Measurements from ENCODE around the gene TNFAIP6. TPM values are rescaled to one million over a fixed set of nuclear protein-coding genes. Genes with fewer than 3 reads are reported as not detected.
"Not testable (repeated sequence)": the region's sequence is repeated elsewhere in the genome, so short reads cannot be mapped to it uniquely, and the experiment has no call there.

The TNFAIP6 gene
- total RNA-seq, 8 experiments from 2014 or later: 7.0 to 56.3 (median 31.3) TPM; not detected in 4

DNA sequence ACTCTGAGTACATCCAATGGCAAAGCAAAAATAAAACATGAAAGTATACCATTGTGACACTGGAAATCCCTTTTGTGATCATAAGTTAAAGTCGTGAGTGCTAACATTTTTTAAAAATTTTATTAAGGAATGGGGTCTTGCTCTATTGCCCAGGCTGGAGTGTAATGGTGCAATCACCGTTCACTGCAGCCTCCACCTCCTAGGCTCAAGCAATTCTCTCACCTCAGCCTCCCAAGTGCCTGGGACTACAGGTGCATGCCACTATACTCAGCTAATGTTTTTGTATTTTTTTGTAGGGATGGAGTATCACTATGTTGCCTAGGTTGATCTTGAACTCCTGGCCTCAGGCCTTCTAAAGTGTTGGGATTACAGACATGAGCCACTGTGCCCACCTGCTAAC, 14.3 kb upstream of the TNFAIP6 start:
- H3K4me1 ChIP-seq (replicated peaks in 1 of 2): peaks cover 3 to 4% of the 10 kb centered on the region in 2 donors
- 38 to 100% (median 83%) methylated on average over 1 to 2 of the region's 2 CpGs; no CpG with 5 or more reads in 1 of the 10 experiments for WGBS, 10 experiments
- no peak overlapping the region for H3K27ac ChIP-seq
- no peak for ATAC-seq (replicated peaks in 6 of 8)
- in situ Hi-C loops (cut with MboI; ENCODE audit: low pct_unique_long_range_greater_than_20kb in 2 of 9, low sequenced_read_pairs in 9 of 9, unreplicated experiment in 9 of 9): no loop called here
- H3K4me3 ChIP-seq: no peak overlapping the region

DNA sequence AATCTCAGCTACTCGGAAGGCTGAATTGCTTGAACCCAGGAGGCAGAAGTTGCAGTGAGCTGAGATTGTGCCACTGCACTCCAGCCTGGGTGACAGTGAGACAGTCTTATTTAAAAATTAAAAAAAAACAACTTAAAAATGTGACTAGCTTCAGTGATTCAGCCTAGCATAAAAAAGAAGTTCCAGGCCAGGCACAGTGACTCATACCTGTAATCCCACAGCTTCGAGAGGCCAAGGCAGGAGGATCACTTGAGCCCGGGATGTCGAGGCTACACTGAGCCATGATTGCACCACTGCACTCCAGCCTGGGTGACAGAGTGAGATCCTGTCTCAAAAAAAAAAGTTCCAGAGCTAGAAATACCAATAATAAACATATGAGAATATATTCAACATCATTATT, 13.2 kb upstream of the TNFAIP6 start:
- H3K4me1 ChIP-seq (replicated peaks in 1 of 2); ATAC-seq (replicated peaks in 6 of 8); in situ Hi-C loops (cut with MboI; ENCODE audit: low pct_unique_long_range_greater_than_20kb in 2 of 9, low sequenced_read_pairs in 9 of 9, unreplicated experiment in 9 of 9); H3K27ac ChIP-seq; H3K4me3 ChIP-seq: not testable (repeated sequence)
- 70 to 100% (median 93%) methylated on average over 1 to 4 of the region's 4 CpGs; no CpG with 5 or more reads in 2 of the 10 experiments for WGBS, 10 experiments

- no peak for ATAC-seq (replicated peaks in 6 of 8)
- no peak overlapping the region for H3K27ac ChIP-seq
- no peaks in the 10 kb centered on the region for H3K4me1 ChIP-seq (replicated peaks in 1 of 2)
- in situ Hi-C loops (cut with MboI; ENCODE audit: low pct_unique_long_range_greater_than_20kb in 2 of 9, low sequenced_read_pairs in 9 of 9, unreplicated experiment in 9 of 9): no loop called here
- H3K4me3 ChIP-seq: no peak overlapping the region
- 67 to 100% (median 86%) methylated on average over 1 to 2 of the region's 2 CpGs for WGBS, 10 experiments
Measured at GRCh38 chr2:151344906-151345305, 12.5 kb upstream of the TNFAIP6 start.

DNA sequence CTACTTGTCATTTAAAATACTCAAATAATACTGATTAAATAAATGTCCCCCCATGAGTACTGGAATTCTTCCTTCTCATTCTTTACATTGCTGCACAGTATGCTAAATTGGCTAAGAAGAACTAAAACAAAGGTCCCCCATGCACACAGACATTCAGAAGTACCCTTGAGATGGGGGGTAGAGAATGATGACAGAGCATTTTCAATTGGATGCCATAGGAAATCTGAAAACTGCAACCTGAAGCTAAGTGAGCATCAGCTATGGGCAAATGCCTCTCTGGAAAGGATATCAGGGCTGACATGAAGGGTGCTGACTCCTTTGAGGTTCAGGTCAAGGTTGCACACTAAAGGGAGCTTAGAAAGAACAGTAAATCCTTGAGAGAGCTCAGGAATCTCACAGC, 10.1 kb upstream of the TNFAIP6 start:
- no peak overlapping the region for H3K4me3 ChIP-seq
- no peak for ATAC-seq (replicated peaks in 6 of 8)
- in situ Hi-C loops (cut with MboI; ENCODE audit: low pct_unique_long_range_greater_than_20kb in 2 of 9, low sequenced_read_pairs in 9 of 9, unreplicated experiment in 9 of 9): no loop called here
- no peak overlapping the region for H3K27ac ChIP-seq
- no peaks in the 10 kb centered on the region for H3K4me1 ChIP-seq (replicated peaks in 1 of 2)

GRCh38 chr2:151347906-151348305, 9.5 kb upstream of the TNFAIP6 start:
- Histone ChIP-seq H3K4me3 (no peak overlapping the region), H3K4me1 (replicated peaks in 1 of 2) (no peaks in the 10 kb centered on the region), H3K27ac (no peak overlapping the region)
- no peak for ATAC-seq (replicated peaks in 6 of 8)
- in situ Hi-C loops (cut with MboI; ENCODE audit: low pct_unique_long_range_greater_than_20kb in 2 of 9, low sequenced_read_pairs in 9 of 9, unreplicated experiment in 9 of 9): no loop called here
- WGBS, 10 experiments: 71 to 100% (median 81%) methylated on average over 1 to 5 of the region's 5 CpGs; no CpG with 5 or more reads in 2 of the 10 experiments

DNA sequence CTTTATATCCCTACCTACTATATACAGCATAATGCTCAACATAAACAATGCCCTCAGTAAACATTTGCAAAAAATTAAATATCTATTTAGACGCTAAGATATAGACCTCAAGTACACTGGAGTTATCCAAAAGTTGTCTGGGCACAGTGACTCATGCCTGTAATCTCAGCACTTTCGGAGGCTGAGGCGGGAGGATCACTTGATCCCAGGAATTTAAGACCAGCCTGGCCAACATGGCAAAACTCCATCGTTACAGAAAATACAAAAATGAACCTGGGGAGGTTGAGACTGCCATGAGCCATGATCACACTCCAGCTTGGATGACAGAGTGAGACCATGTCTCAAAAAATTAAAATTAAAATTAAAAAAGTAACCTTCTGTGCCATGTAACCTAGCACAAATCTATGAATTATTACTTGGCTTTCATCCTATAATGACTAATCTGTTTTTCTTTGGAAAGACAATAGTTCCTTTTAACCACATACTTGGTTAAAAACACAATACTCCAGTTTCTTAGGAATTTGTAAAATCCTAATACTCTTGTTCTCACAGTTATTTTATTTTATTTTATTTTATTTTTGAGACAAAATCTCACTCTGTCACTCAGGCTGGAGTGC, 6.7 kb upstream of the TNFAIP6 start:
- Histone ChIP-seq H3K4me3 (no peak overlapping the region), H3K27ac (no peak overlapping the region), H3K4me1 (replicated peaks in 1 of 2) (no peaks in the 10 kb centered on the region)
- ATAC-seq (replicated peaks in 6 of 8): no peak
- in situ Hi-C loops (cut with MboI; ENCODE audit: low pct_unique_long_range_greater_than_20kb in 2 of 9, low sequenced_read_pairs in 9 of 9, unreplicated experiment in 9 of 9): no loop called here
- 26 to 100% (median 74%) methylated on average over 1 to 4 of the region's 4 CpGs; no CpG with 5 or more reads in 2 of the 10 experiments for whole genome bisulfite sequencing, 10 experiments

GRCh38 chr2:151353995-151354394, 3.4 kb upstream of the TNFAIP6 start:
- no peak overlapping the region for H3K27ac ChIP-seq
- in situ Hi-C loops (cut with MboI; ENCODE audit: low pct_unique_long_range_greater_than_20kb in 2 of 9, low sequenced_read_pairs in 9 of 9, unreplicated experiment in 9 of 9): no loop called here
- H3K4me1 ChIP-seq (replicated peaks in 1 of 2): no peaks in the 10 kb centered on the region
- peak in 3 of 8 experiments; percentile 44 to 61 (median 47) for ATAC-seq (replicated peaks in 6 of 8)
- WGBS, 10 experiments: 8 to 100% (median 92%) methylated on average over 1 to 2 of the region's 2 CpGs
- no peak overlapping the region for H3K4me3 ChIP-seq

DNA sequence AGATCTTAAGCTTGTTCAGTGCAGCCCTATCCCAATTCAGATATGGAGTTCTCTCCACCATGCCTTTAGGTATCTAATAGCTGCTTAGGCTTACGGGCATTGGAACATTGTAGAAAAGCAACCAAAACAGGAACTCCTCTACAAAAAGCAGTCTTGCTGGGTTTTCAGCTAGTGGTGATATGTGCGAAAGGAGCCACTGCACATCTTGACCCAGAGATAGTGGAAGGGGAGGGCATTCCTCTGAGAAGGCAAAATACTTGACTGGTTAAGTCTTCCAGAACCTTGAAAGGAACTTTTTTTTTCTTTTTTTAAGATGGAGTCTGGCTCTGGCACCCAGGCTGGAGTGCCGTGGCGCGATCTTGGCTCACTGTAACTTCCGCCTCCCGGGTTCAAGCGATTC, 2.6 kb upstream of the TNFAIP6 start:
- in situ Hi-C loops (cut with MboI; ENCODE audit: low pct_unique_long_range_greater_than_20kb in 2 of 9, low sequenced_read_pairs in 9 of 9, unreplicated experiment in 9 of 9): no loop called here
- no peak for ATAC-seq (replicated peaks in 6 of 8)
- Histone ChIP-seq H3K27ac (no peak overlapping the region), H3K4me3 (no peak overlapping the region), H3K4me1 (replicated peaks in 1 of 2) (no peaks in the 10 kb centered on the region)
- 91 to 100% (median 100%) methylated on average over 1 to 6 of the region's 8 CpGs; no CpG with 5 or more reads in 5 of the 10 experiments for WGBS, 10 experiments

- no peaks in the 10 kb centered on the region for H3K4me1 ChIP-seq (replicated peaks in 1 of 2)
- no peak for ATAC-seq (replicated peaks in 6 of 8)
- no peak overlapping the region for H3K4me3 ChIP-seq
- WGBS, 10 experiments: 16 to 100% (median 81%) methylated on average over 1 to 4 of the region's 4 CpGs
- H3K27ac ChIP-seq: no peak overlapping the region
- in situ Hi-C loops (cut with MboI; ENCODE audit: low pct_unique_long_range_greater_than_20kb in 2 of 9, low sequenced_read_pairs in 9 of 9, unreplicated experiment in 9 of 9): no loop called here
Measured at GRCh38 chr2:151358166-151358970, 976 bp downstream of the TNFAIP6 start.

DNA sequence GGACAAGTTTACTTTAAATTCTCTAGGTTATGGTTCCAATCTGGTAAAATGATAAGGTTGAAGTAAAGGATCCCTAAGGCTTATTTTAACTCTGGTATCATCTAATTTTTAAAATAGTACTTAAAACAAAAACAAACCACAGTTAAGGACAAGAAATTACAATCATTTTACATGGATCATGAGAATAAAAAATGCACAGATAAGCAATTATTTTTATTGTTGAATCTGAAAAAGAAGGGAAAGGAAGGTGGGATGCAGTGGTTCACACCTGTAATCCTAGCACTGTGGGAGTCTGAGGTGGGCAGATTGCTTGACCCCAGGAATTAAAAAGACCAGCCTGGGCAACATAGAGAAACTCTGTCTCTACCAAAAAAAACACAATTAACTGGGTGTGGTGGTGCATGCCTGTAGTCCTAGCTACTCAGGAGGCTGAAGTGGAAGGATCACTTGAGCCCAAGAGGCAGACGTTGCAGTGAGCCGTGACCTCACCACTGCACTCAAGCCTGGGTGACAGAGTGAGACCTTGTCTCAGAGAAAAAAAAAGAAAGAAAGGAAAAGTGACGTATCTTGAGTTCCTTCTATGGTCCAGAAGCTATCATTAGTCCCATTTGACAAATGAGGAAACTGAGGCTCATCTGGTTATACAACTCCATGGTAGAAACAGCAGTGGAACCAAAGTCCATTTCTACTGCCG, 2.5 kb downstream of the TNFAIP6 start:
- no peak overlapping the region for H3K4me3 ChIP-seq
- H3K27ac ChIP-seq: no peak overlapping the region
- peaks cover 0 to 3% of the 10 kb centered on the region in 2 donors for H3K4me1 ChIP-seq (replicated peaks in 1 of 2)
- no peak for ATAC-seq (replicated peaks in 6 of 8)
- in situ Hi-C loops (cut with MboI; ENCODE audit: low pct_unique_long_range_greater_than_20kb in 2 of 9, low sequenced_read_pairs in 9 of 9, unreplicated experiment in 9 of 9): no loop called here
- WGBS, 10 experiments: 89 to 100% (median 96%) methylated on average over 1 to 4 of the region's 4 CpGs; no CpG with 5 or more reads in 1 of the 10 experiments

GRCh38 chr2:151361674-151362370, 4.4 kb downstream of the TNFAIP6 start:
- no peak overlapping the region for H3K27ac ChIP-seq
- 64 to 100% (median 83%) methylated on average over 1 to 3 of the region's 3 CpGs for WGBS, 10 experiments

DNA sequence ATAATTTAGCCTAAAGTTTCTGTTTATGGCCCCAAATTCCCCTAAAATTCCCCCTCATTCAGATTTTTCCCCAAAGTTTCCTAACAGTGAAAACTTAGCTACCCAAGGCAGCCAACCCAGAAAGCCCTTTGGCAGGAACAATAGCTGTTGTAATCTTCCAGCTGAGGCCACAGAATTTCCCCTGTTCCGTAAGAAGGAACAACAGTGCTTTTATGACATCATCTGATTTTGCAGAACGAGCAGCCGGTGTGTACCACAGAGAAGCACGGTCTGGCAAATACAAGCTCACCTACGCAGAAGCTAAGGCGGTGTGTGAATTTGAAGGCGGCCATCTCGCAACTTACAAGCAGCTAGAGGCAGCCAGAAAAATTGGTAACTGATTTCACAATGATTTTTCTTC, 6.3 kb downstream of the TNFAIP6 start:
- ATAC-seq (replicated peaks in 6 of 8): peak in 5 of 8 experiments; percentile 26 to 51 (median 50)
- 29 to 100% (median 80%) methylated on average over 1 to 8 of the region's 8 CpGs; no CpG with 5 or more reads in 2 of the 10 experiments for WGBS, 10 experiments
- Histone ChIP-seq H3K4me3 (no peak overlapping the region), H3K4me1 (replicated peaks in 1 of 2) (peaks cover 0 to 3% of the 10 kb centered on the region in 2 donors), H3K27ac (no peak overlapping the region)
- in situ Hi-C loops (cut with MboI; ENCODE audit: low pct_unique_long_range_greater_than_20kb in 2 of 9, low sequenced_read_pairs in 9 of 9, unreplicated experiment in 9 of 9): no loop called here

More at GRCh38 chr2:151361674-151362370, 4.4 kb downstream of the TNFAIP6 start:
- ATAC-seq (replicated peaks in 6 of 8): no peak
- Histone ChIP-seq H3K4me1 (replicated peaks in 1 of 2) (peaks cover 0 to 3% of the 10 kb centered on the region in 2 donors), H3K4me3 (no peak overlapping the region)
- in situ Hi-C loops (cut with MboI; ENCODE audit: low pct_unique_long_range_greater_than_20kb in 2 of 9, low sequenced_read_pairs in 9 of 9, unreplicated experiment in 9 of 9): no loop called here

DNA sequence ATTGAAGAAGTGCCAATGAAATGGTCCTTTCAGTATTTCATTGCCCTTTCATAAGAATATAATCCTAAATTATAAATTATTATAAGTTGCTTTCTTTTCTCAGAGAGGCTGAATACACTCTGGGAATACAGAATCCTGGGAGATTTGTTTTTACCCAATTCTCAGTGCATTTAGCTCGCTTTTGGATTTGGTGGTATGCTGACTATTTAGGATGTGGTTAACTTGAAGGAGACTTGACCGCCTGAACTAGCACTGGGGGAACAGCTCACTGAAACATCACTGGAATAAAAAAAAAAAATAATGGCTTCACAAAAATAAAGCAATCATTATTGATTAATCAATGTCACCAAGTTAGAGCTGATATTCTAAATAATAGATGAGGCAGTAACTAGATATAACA, 10.2 kb downstream of the TNFAIP6 start:
- WGBS, 10 experiments: 77 to 100% (median 95%) methylated on average over 1 to 2 of the region's 2 CpGs
- no peak overlapping the region for H3K27ac ChIP-seq

More for the DNA sequence above, 10.2 kb downstream of the TNFAIP6 start:
- no peak overlapping the region for H3K4me3 ChIP-seq
- peaks cover 0 to 3% of the 10 kb centered on the region in 2 donors for H3K4me1 ChIP-seq (replicated peaks in 1 of 2)
- ATAC-seq (replicated peaks in 6 of 8): no peak
- in situ Hi-C loops (cut with MboI; ENCODE audit: low pct_unique_long_range_greater_than_20kb in 2 of 9, low sequenced_read_pairs in 9 of 9, unreplicated experiment in 9 of 9): no loop called here
